Nephron progenitor cell (in vitro differentiated cells): ENCODE data around the gene PRRT1B.
A peak's percentile ranks its signal among the peaks of the same experiment; 100 is the strongest.

Source experiments
- DNase-seq: peaks from one replicate; pipeline ENCODE4 v3.0.0; 2021
- H3K27ac Mint-ChIP-seq: 2 replicates; pipeline ENCODE4 v1.8.0; 2021; ENCODE audit warnings: mild to moderate bottlenecking, moderate library complexity, mixed read lengths
- H3K27me3 Mint-ChIP-seq: 2 replicates; pipeline ENCODE4 v1.8.0; 2021; ENCODE audit warnings: mild to moderate bottlenecking, low read depth, mixed read lengths; ENCODE audit not compliant: poor library complexity
- H3K36me3 Mint-ChIP-seq: 2 replicates; pipeline ENCODE4 v1.8.0; 2021; ENCODE audit warnings: low read depth, mixed read lengths
- H3K4me1 Mint-ChIP-seq: 2 replicates; pipeline ENCODE4 v1.8.0; 2021; ENCODE audit warnings: mixed read lengths
- H3K4me3 Mint-ChIP-seq: 2 replicates; pipeline ENCODE4 v1.8.0; 2021; ENCODE audit warnings: mild to moderate bottlenecking, moderate library complexity, mixed read lengths
- H3K9me3 Mint-ChIP-seq: 2 replicates; pipeline ENCODE4 v1.8.0; 2021; ENCODE audit warnings: mild to moderate bottlenecking, moderate library complexity, mixed read lengths
- CTCF ChIP-seq: fragments of 200-600 bp; sonication (generic); IDR thresholded peaks from 2 replicates; pipeline ENCODE4 v1.5.0; 2021; ENCODE audit warnings: antibody characterized with exemption

Gene PRRT1B

GRCh38 chr9:131523451-131524435 lies 21.6 kb upstream of the PRRT1B start:
- Mint-ChIP-seq H3K27ac (peak overlapping the region; percentile 93), H3K4me1 (no peaks in the 10 kb centered on the region), H3K27me3 (no peaks in the 10 kb centered on the region), H3K4me3 (no peak overlapping the region), H3K9me3 (no peaks in the 10 kb centered on the region), H3K36me3 (peaks cover 40% of the 10 kb centered on the region)
- no peak for DNase-seq
- TF ChIP-seq CTCF = no peak

- TF ChIP-seq CTCF = no peak
- peaks cover 4% of the 10 kb centered on the region for H3K4me1 Mint-ChIP-seq
- peak overlapping the region; percentile 93 for H3K27ac Mint-ChIP-seq
- no peak for DNase-seq
- no peaks in the 10 kb centered on the region for H3K9me3 Mint-ChIP-seq
- H3K27me3 Mint-ChIP-seq = no peaks in the 10 kb centered on the region
- no peak overlapping the region for H3K4me3 Mint-ChIP-seq
- H3K36me3 Mint-ChIP-seq = peaks cover 40% of the 10 kb centered on the region
Observed at GRCh38 chr9:131524665-131525315, 20.5 kb upstream of the PRRT1B start.

GRCh38 chr9:131525643-131526565 lies 19.4 kb upstream of the PRRT1B start:
- no peak for DNase-seq
- Mint-ChIP-seq H3K27me3 (no peaks in the 10 kb centered on the region), H3K4me3 (no peak overlapping the region), H3K27ac (no peak overlapping the region), H3K9me3 (no peaks in the 10 kb centered on the region), H3K36me3 (peaks cover 35% of the 10 kb centered on the region), H3K4me1 (peaks cover 13% of the 10 kb centered on the region)
- no peak for TF ChIP-seq CTCF

GRCh38 chr9:131528186-131528585 lies 17.1 kb upstream of the PRRT1B start:
- no peaks in the 10 kb centered on the region for H3K9me3 Mint-ChIP-seq
- peaks cover 20% of the 10 kb centered on the region for H3K4me1 Mint-ChIP-seq
- peaks cover 4% of the 10 kb centered on the region for H3K27me3 Mint-ChIP-seq
- no peak for DNase-seq
- H3K4me3 Mint-ChIP-seq = peak overlapping the region; percentile 58
- no peak for TF ChIP-seq CTCF
- H3K27ac Mint-ChIP-seq = no peak overlapping the region
- H3K36me3 Mint-ChIP-seq = peaks cover 29% of the 10 kb centered on the region

- H3K4me3 Mint-ChIP-seq = peak overlapping the region; percentile 58
- H3K4me1 Mint-ChIP-seq = peaks cover 20% of the 10 kb centered on the region
- no peak overlapping the region for H3K27ac Mint-ChIP-seq
- TF ChIP-seq CTCF = no peak
- peaks cover 4% of the 10 kb centered on the region for H3K27me3 Mint-ChIP-seq
- DNase-seq = no peak
- no peaks in the 10 kb centered on the region for H3K9me3 Mint-ChIP-seq
- peaks cover 29% of the 10 kb centered on the region for H3K36me3 Mint-ChIP-seq
Observed at GRCh38 chr9:131528886-131529505, 16.3 kb upstream of the PRRT1B start.
